Keratinocyte (primary cell): ENCODE measurements around the gene TRPC4. TPM values are rescaled to one million over a fixed set of nuclear protein-coding genes. Genes with fewer than 3 reads are reported as not detected.

Experiments
- DNase-seq: peaks from one replicate; pipeline ENCODE4 v3.0.0-alpha.2; 2011; ENCODE audit warnings: low read depth, missing footprints, low spot score
- FAIRE-seq: peaks from 2 replicates; lab custom pipeline; 2011; peaks lifted over from hg19 to GRCh38; lab: Jason Lieb, UNC
- H2AFZ ChIP-seq: 2 replicates; pipeline ENCODE4 v1.6.0; 2012; ENCODE audit warnings: low read length, control low read depth, inconsistent platforms; ENCODE audit not compliant: control insufficient read depth
- H3K27ac ChIP-seq: 2 replicates; pipeline ENCODE4 v1.5.1; 2011; ENCODE audit warnings: low read length; ENCODE audit not compliant: control insufficient read depth, insufficient read depth
- H3K27me3 ChIP-seq: 3 replicates; pipeline ENCODE4 v1.6.0; 2011; ENCODE audit warnings: low read length; ENCODE audit not compliant: control insufficient read depth, insufficient read depth; ENCODE audit errors: extremely low read depth
- H3K36me3 ChIP-seq, 2 experiments: 2 replicates in 1 of 2; 3 replicates in 1 of 2; pipeline ENCODE4 v1.5.1; 2011; ENCODE audit warnings: low read length in 2 of 2, mild to moderate bottlenecking in 1 of 2; ENCODE audit not compliant: control insufficient read depth in 2 of 2, insufficient read depth in 2 of 2; ENCODE audit errors: extremely low read depth in 1 of 2
- H3K4me1 ChIP-seq: 3 replicates; pipeline ENCODE4 v1.5.1; 2011; ENCODE audit warnings: low read length; ENCODE audit not compliant: control insufficient read depth, insufficient read depth; ENCODE audit errors: extremely low read depth
- H3K4me2 ChIP-seq: 3 replicates; pipeline ENCODE4 v1.6.0; 2011; ENCODE audit warnings: low read depth, low read length; ENCODE audit not compliant: control insufficient read depth, insufficient read depth; ENCODE audit errors: extremely low read depth
- H3K4me3 ChIP-seq, 3 experiments: fragments of 200-600 bp in 1 of 3; sonication (generic) in 1 of 3; 2 replicates in 2 of 3; 3 replicates in 1 of 3; pipeline ENCODE4 v1.5.1; 2011 to 2016; ENCODE audit warnings: low read length in 3 of 3, mild to moderate bottlenecking in 3 of 3, control low read depth in 2 of 3, inconsistent platforms in 1 of 3, low read depth in 1 of 3, mixed read lengths in 1 of 3, mixed run types in 1 of 3, moderate library complexity in 1 of 3; ENCODE audit not compliant: control insufficient read depth in 2 of 3, insufficient read depth in 2 of 3; ENCODE audit errors: extremely low read depth in 1 of 3
- H3K79me2 ChIP-seq: 2 replicates; pipeline ENCODE4 v1.6.0; 2012; ENCODE audit warnings: low read length; ENCODE audit not compliant: control insufficient read depth, insufficient read depth
- H3K9ac ChIP-seq: 3 replicates; pipeline ENCODE4 v1.6.0; 2011; ENCODE audit warnings: low read length; ENCODE audit not compliant: control insufficient read depth, insufficient read depth; ENCODE audit errors: extremely low read depth
- H3K9me1 ChIP-seq: 3 replicates; pipeline ENCODE4 v1.6.0; 2011; ENCODE audit warnings: low read length; ENCODE audit not compliant: control insufficient read depth, insufficient read depth; ENCODE audit errors: extremely low read depth
- H3K9me3 ChIP-seq: 2 replicates; pipeline ENCODE4 v1.5.1; 2012; ENCODE audit warnings: low read depth, low read length; ENCODE audit not compliant: control insufficient read depth
- H4K20me1 ChIP-seq: 3 replicates; pipeline ENCODE4 v1.6.0; 2011; ENCODE audit warnings: low read length; ENCODE audit not compliant: control insufficient read depth, insufficient read depth; ENCODE audit errors: extremely low read depth
- EZH2 ChIP-seq: IDR thresholded peaks from one replicate; pipeline ENCODE4 v1.6.1; 2012; ENCODE audit warnings: inconsistent platforms, mild to moderate bottlenecking, low read length, moderate library complexity
- dilution Hi-C: fragments of 300-500 bp; cut with MboI; formaldehyde crosslinking; loops from one replicate; pipeline ENCODE4 v1.7.0; 2020; ENCODE audit warnings: low sequenced_read_pairs; ENCODE audit not compliant: extremely low pct_ligation_motif_present
- polyA plus RNA-seq, 5 experiments: library from polyadenylated mRNA; depleted of rRNA in 3 of 5; stranded (reverse) in 3 of 5; stranded (forward) in 1 of 5; unstranded in 1 of 5; fragments of >200 nt; gene quantifications; 1 replicate in 1 of 5; 2 replicates in 3 of 5; 3 replicates in 1 of 5; pipeline versions ENCODE4 v1.2.1 to v1.2.3, GENCODE V29; 2011 to 2012; ENCODE audit warnings: missing spikeins in 2 of 5, low read depth in 1 of 5, low replicate concordance in 1 of 5
- TF ChIP-seq, protein P1 (sequence below), 3 experiments: IDR thresholded peaks in 1 of 3; conservative IDR thresholded peaks in 1 of 3; optimal IDR thresholded peaks in 1 of 3; 2 replicates in 2 of 3; 3 replicates in 1 of 3; pipeline versions ENCODE3 to v1.5.1; 2011; ENCODE audit warnings: low read length in 3 of 3, mild to moderate bottlenecking in 3 of 3, moderate library complexity in 2 of 3, control low read depth in 1 of 3, inconsistent platforms in 1 of 3; ENCODE audit not compliant: insufficient read depth in 2 of 3; ENCODE audit errors: extremely low read depth in 1 of 3

The TRPC4 gene
- polyA plus RNA-seq, 1 donor (not counting 4 experiments of a cell fraction or from before 2014, with no cell fraction given), result not detected

DNA sequence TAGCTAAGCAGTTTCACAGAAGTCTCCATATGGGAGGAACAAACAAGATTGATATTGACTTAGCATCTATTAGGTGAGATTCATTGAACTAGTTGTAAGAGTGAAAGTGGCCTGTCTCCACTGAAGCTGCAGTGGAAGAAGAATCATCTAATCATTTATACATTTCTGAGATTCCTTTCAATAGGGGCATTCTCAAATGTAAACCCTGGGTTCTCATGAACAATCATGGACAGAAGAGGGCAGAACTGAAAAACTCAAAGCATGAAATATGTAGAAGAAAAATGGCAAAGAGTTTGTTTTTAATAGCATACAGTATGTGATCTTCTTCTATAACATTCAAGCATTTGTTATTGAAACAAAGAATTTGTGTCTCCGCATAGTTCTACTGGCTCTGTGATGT lies 253.4 kb downstream of the TRPC4 start:
- Histone ChIP-seq H3K4me3 (no peak overlapping the region), H3K4me2 (no peak overlapping the region), H3K79me2 (no peaks in the 10 kb centered on the region), H4K20me1 (no peaks in the 10 kb centered on the region), H3K4me1 (peaks cover 2% of the 10 kb centered on the region), H3K9me3 (no peaks in the 10 kb centered on the region), H2AFZ (no peak overlapping the region), H3K27me3 (no peaks in the 10 kb centered on the region), H3K36me3 (no peaks in the 10 kb centered on the region), H3K9ac (no peak overlapping the region), H3K27ac (no peak overlapping the region), H3K9me1 (no peaks in the 10 kb centered on the region)
- TF ChIP-seq, protein P1, sequence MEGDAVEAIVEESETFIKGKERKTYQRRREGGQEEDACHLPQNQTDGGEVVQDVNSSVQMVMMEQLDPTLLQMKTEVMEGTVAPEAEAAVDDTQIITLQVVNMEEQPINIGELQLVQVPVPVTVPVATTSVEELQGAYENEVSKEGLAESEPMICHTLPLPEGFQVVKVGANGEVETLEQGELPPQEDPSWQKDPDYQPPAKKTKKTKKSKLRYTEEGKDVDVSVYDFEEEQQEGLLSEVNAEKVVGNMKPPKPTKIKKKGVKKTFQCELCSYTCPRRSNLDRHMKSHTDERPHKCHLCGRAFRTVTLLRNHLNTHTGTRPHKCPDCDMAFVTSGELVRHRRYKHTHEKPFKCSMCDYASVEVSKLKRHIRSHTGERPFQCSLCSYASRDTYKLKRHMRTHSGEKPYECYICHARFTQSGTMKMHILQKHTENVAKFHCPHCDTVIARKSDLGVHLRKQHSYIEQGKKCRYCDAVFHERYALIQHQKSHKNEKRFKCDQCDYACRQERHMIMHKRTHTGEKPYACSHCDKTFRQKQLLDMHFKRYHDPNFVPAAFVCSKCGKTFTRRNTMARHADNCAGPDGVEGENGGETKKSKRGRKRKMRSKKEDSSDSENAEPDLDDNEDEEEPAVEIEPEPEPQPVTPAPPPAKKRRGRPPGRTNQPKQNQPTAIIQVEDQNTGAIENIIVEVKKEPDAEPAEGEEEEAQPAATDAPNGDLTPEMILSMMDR (optimal IDR thresholded peaks at IDR 0.05 in 1 of 3, IDR thresholded peaks at IDR 0.05 in 1 of 3, conservative IDR thresholded peaks at IDR 0.05 in 1 of 3; ENCODE audit: extremely low read depth in 1 of 3, insufficient read depth in 2 of 3, low read length in 3 of 3), result no peak
- TF ChIP-seq EZH2, result no peak
- DNase-seq (no peak), FAIRE-seq (no peak)
- dilution Hi-C loops, result no loop called here

DNA sequence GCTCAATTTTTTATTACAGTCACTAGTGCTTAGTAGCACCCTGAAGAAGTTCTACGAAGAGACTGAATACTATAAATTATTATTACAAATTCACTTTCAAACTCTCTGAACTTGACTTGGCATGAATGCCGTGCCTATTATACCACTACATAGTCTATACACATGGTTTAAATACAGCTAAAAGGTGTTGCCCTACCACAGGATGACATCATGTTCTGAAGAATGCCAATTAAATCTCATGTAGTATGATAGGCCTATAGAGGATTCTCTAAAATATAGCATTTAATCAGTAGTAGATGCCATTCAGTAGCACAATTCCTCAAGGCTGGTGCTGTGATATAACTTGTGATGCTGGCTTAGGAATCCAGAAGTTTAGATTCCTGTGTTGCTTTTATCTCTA lies 254.3 kb downstream of the TRPC4 start:
- Histone ChIP-seq H3K4me2 (no peak overlapping the region), H4K20me1 (no peaks in the 10 kb centered on the region), H3K4me3 (no peak overlapping the region), H3K36me3 (no peaks in the 10 kb centered on the region), H2AFZ (no peak overlapping the region), H3K27me3 (no peaks in the 10 kb centered on the region), H3K9me1 (no peaks in the 10 kb centered on the region), H3K79me2 (no peaks in the 10 kb centered on the region), H3K27ac (no peak overlapping the region), H3K9me3 (no peaks in the 10 kb centered on the region), H3K9ac (no peak overlapping the region), H3K4me1 (peaks cover 2% of the 10 kb centered on the region)
- TF ChIP-seq EZH2, result no peak
- TF ChIP-seq, protein P1 (optimal IDR thresholded peaks at IDR 0.05 in 1 of 3, IDR thresholded peaks at IDR 0.05 in 1 of 3, conservative IDR thresholded peaks at IDR 0.05 in 1 of 3; ENCODE audit: extremely low read depth in 1 of 3, insufficient read depth in 2 of 3, low read length in 3 of 3), result no peak
- dilution Hi-C loops, result no loop called here
- FAIRE-seq (no peak), DNase-seq (no peak)
